LNCaP clone FGC (cell line): Measurements from ENCODE around the gene LARP1.

Experiments used
- DNase-seq: peaks from one replicate; pipeline ENCODE4 v3.0.0-alpha.2; 2011; ENCODE audit warnings: low read depth
- H3K4me3 ChIP-seq: 2 replicates; pipeline ENCODE4 v1.5.1; 2011; ENCODE audit warnings: mild to moderate bottlenecking, low read depth, low read length, control low read depth
- TF ChIP-seq, protein P1 (sequence below): IDR thresholded peaks from 2 replicates; pipeline ENCODE4 v1.5.1; 2012; ENCODE audit warnings: mild to moderate bottlenecking; ENCODE audit not compliant: control insufficient read depth, insufficient read depth; ENCODE audit errors: extremely low read depth

LARP1 gene

DNA sequence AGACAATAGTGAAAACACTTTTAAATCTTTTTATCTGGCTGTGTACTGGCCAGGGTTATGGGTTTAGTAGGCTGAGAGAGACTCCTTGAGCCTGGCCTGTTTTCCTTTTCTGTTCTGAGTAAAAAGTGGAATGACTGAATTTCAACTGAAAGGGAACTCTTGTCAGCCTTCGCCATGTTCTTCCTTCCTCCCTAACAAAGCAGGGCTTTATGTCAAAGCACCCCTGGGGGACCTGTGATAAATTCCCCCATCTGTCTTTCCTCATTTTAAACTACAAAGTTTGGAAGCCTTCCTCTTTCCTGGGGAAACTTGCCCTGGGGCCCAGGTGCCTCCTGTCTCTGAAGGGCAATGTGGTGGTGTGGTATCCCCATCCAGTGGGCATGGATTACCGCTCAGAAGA, 29.7 kb downstream of the LARP1 start:
- DNase-seq: no peak
- TF ChIP-seq, protein P1, sequence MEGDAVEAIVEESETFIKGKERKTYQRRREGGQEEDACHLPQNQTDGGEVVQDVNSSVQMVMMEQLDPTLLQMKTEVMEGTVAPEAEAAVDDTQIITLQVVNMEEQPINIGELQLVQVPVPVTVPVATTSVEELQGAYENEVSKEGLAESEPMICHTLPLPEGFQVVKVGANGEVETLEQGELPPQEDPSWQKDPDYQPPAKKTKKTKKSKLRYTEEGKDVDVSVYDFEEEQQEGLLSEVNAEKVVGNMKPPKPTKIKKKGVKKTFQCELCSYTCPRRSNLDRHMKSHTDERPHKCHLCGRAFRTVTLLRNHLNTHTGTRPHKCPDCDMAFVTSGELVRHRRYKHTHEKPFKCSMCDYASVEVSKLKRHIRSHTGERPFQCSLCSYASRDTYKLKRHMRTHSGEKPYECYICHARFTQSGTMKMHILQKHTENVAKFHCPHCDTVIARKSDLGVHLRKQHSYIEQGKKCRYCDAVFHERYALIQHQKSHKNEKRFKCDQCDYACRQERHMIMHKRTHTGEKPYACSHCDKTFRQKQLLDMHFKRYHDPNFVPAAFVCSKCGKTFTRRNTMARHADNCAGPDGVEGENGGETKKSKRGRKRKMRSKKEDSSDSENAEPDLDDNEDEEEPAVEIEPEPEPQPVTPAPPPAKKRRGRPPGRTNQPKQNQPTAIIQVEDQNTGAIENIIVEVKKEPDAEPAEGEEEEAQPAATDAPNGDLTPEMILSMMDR: no peak

DNA sequence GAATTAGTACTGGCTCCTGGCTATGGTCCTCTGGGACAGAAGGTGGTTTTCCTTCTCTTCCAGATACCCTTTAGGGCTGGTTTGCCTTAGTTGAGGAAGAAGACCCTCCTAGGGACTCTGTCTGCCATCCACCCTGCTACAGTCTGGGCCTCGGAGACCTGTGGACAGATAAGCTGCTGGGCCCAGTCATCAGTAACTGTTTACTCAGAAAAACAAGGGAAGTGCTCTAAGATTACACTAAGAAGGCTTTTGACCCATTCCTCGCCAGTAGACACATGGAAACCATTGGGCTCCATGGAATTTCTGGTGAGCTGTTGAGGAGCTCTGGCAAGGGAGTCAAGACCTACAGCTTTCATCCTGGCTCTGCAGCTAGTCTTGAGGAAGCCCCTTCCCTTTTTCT, 31.2 kb downstream of the LARP1 start:
- TF ChIP-seq, protein P1: no peak
- no peak for DNase-seq
- no peak overlapping the region for H3K4me3 ChIP-seq

More for the DNA sequence above, 29.7 kb downstream of the LARP1 start:
- H3K4me3 ChIP-seq: no peak overlapping the region

GRCh38 chr5:154788212-154788611, 33.0 kb downstream of the LARP1 start:
- TF ChIP-seq, protein P1: no peak
- no peak overlapping the region for H3K4me3 ChIP-seq
- no peak for DNase-seq

DNA sequence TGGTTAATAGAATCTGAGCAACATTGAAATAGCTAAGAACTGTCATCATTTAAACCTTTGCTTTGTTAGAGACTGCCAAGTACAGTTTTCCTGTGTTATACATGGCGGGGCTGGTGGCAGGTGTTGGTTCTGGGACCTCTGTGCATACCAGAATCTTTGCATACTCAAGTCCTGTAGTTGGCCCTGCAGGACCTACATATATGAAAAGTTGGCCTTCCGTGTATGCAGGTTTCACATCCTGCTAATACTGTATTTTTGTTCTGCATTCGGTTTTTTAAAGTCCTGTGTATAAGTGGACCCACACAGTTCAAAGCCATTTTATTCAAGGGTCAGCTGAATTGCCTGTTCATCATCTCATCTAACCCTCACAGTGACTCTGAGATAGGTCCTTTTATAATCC, 36.4 kb downstream of the LARP1 start:
- TF ChIP-seq, protein P1: no peak
- DNase-seq: no peak

DNA sequence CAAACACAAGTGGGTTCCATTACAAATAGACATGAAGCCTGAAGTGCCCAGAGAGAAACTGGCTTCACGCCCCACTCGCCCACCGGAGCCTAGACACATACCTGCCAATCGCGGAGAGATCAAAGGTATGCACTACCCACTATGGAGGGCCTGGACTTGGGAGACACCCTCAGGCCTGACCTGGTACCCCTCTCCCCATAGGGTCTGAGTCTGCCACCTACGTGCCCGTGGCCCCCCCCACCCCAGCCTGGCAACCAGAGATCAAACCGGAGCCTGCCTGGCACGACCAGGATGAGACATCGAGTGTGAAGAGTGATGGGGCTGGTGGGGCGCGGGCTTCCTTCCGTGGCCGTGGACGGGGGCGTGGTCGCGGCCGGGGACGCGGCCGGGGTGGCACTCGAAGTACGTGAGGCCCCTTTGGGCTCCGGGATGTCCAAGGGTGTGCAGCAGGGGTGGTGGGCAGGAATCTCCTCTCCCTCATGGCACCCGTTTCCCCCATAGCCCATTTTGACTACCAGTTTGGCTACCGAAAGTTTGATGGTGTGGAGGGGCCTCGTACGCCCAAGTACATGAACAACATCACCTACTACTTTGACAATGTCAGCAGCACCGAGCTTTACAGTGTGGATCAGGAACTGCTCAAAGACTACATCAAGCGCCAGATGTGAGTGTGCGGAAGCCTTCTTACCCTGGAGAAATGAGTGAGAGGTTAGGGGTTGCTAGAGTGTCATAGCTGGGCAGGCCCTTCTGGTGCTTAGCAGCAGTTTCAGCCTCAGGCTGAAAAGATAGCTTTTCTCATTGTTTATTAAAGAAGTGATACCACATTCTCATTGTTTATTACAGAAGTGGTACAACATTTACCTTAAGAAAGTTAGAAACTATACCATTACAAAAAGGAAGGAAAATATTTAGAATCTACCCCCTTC, 38.7 kb downstream of the LARP1 start:
- no peak overlapping the region for H3K4me3 ChIP-seq
- TF ChIP-seq, protein P1: no peak
- DNase-seq: no peak

More for the DNA sequence above, 36.4 kb downstream of the LARP1 start:
- H3K4me3 ChIP-seq: no peak overlapping the region

- no peak overlapping the region for H3K4me3 ChIP-seq
- no peak for DNase-seq
- TF ChIP-seq, protein P1: no peak
Measured at GRCh38 chr5:154794525-154795234, 39.5 kb downstream of the LARP1 start.

GRCh38 chr5:154795235-154795596, 40.0 kb downstream of the LARP1 start:
- no peak overlapping the region for H3K4me3 ChIP-seq
- TF ChIP-seq, protein P1: no peak
- DNase-seq: no peak
